GM12878 (cell line): Measurements from ENCODE around the gene SIN3A. TPM values are rescaled to one million over a fixed set of nuclear protein-coding genes. Genes with fewer than 3 reads are reported as not detected.

Experiments
- ATF2 ChIP-seq: IDR thresholded peaks from 2 replicates; pipeline ENCODE4 v1.6.1; 2012; ENCODE audit warnings: low read length, inconsistent platforms
- ATF3 ChIP-seq: IDR thresholded peaks from 2 replicates; pipeline ENCODE4 v1.6.1; 2011; ENCODE audit warnings: low read depth, mild to moderate bottlenecking, low read length, moderate library complexity, borderline replicate concordance; ENCODE audit errors: extremely low read depth
- ATF7 ChIP-seq: fragments of 450-650 bp; IDR thresholded peaks from 2 replicates; pipeline ENCODE4 v1.6.1; 2016; ENCODE audit warnings: low read depth, mild to moderate bottlenecking
- CBFB ChIP-seq: IDR thresholded peaks from 2 replicates; pipeline ENCODE4 v1.6.1; 2016; ENCODE audit warnings: antibody characterized with exemption, low read depth
- CHD1 ChIP-seq: IDR thresholded peaks from 2 replicates; pipeline ENCODE4 v1.6.1; 2012; ENCODE audit warnings: low read depth, low read length, improper control_type of control experiment
- CREB1 ChIP-seq: IDR thresholded peaks from 2 replicates; pipeline ENCODE4 v1.6.1; 2012; ENCODE audit warnings: low read depth, mild to moderate bottlenecking, inconsistent platforms
- DPF2 ChIP-seq: fragments of 450-650 bp; IDR thresholded peaks from 2 replicates; pipeline ENCODE4 v1.6.1; 2017; ENCODE audit warnings: mild to moderate bottlenecking
- FOXM1 ChIP-seq: IDR thresholded peaks from 2 replicates; pipeline ENCODE4 v1.6.1; 2012; ENCODE audit warnings: low read depth, mild to moderate bottlenecking, inconsistent platforms, low read length, moderate library complexity
- GATAD2B ChIP-seq: fragments of 450-650 bp; conservative IDR thresholded peaks from 2 replicates; pipeline ENCODE4 v1.6.1; 2017; ENCODE audit warnings: low read depth, mild to moderate bottlenecking, moderate library complexity
- IKZF2 ChIP-seq, 2 experiments: fragments of 450-650 bp; IDR thresholded peaks; 2 replicates each; pipeline ENCODE4 v1.6.1; 2017; ENCODE audit warnings: mild to moderate bottlenecking in 2 of 2, moderate library complexity in 2 of 2
- KLF5 ChIP-seq: fragments of 450-650 bp; IDR thresholded peaks from 2 replicates; pipeline ENCODE4 v1.6.1; 2014; ENCODE audit warnings: mild to moderate bottlenecking; ENCODE audit not compliant: partially characterized antibody
- NR2C1 ChIP-seq: fragments of 450-650 bp; IDR thresholded peaks from 2 replicates; pipeline ENCODE4 v1.6.1; 2017; ENCODE audit warnings: antibody characterized with exemption, mild to moderate bottlenecking, moderate library complexity
- POLR2A ChIP-seq: IDR thresholded peaks from 2 replicates; pipeline ENCODE4 v1.6.1; 2011; ENCODE audit warnings: low read depth, mild to moderate bottlenecking, low read length
- PRDM15 ChIP-seq: fragments of 450-650 bp; formaldehyde crosslinking; IDR thresholded peaks from 2 replicates; pipeline ENCODE4 v1.4.0; 2020; ENCODE audit warnings: mild to moderate bottlenecking, moderate library complexity
- RCOR1 ChIP-seq: conservative IDR thresholded peaks from 2 replicates; pipeline ENCODE4 v1.6.1; 2012; ENCODE audit warnings: low read depth, low read length, improper control_type of control experiment
- STAT3 ChIP-seq: IDR thresholded peaks from 2 replicates; pipeline ENCODE4 v1.6.1; 2011; ENCODE audit warnings: low read depth, low read length, improper control_type of control experiment
- USF1 ChIP-seq: IDR thresholded peaks from 2 replicates; pipeline ENCODE4 v1.6.1; 2011; ENCODE audit warnings: borderline replicate concordance, low read depth, mild to moderate bottlenecking, moderate library complexity, mixed read lengths, low read length; ENCODE audit not compliant: insufficient read depth; ENCODE audit errors: extremely low read length
- WRNIP1 ChIP-seq: IDR thresholded peaks from 2 replicates; pipeline ENCODE4 v1.6.1; 2011; ENCODE audit warnings: low read depth, low read length, improper control_type of control experiment, borderline replicate concordance
- ZNF217 ChIP-seq: fragments of 450-650 bp; IDR thresholded peaks from 2 replicates; pipeline ENCODE4 v1.6.1; 2017; ENCODE audit warnings: antibody characterized with exemption, mild to moderate bottlenecking
- ZNF592 ChIP-seq: fragments of 450-650 bp; IDR thresholded peaks from 2 replicates; pipeline ENCODE4 v1.6.1; 2017; ENCODE audit warnings: mild to moderate bottlenecking, moderate library complexity
- polyA plus RNA-seq, 11 experiments: library from polyadenylated mRNA; depleted of rRNA in 4 of 11; unstranded in 6 of 11; stranded (reverse) in 5 of 11; fragments of >200 nt; fragmentation: Nextera tagmentation in 4 of 11; fragmentation: Illumina TruSeq in 1 of 11; extraction: Ambion mirVana in 4 of 11; extraction: Trizol in 1 of 11; gene quantifications; 1 replicate in 1 of 11; 2 replicates in 10 of 11; pipeline versions ENCODE4 v1.2.1 to v1.2.3, GENCODE V29; 2011 to 2016; ENCODE audit warnings: inconsistent platforms in 2 of 11, missing spikeins in 2 of 11, low read depth in 1 of 11
- total RNA-seq, 4 experiments: library from RNA; depleted of rRNA in 3 of 4; stranded (reverse); fragments of >200 nt in 3 of 4; fragmentation: Illumina TruSeq in 1 of 4; extraction: Trizol in 1 of 4; gene quantifications; 2 replicates each; pipeline versions ENCODE4 v1.2.1 to v1.2.3, GENCODE V29; 2013 to 2021

The SIN3A gene
- total and polyA plus RNA-seq, 10 of the 15 experiments (the other 5 are each of a cell fraction or from before 2014, with no cell fraction given): 6.4 to 62.2 (median 29.2) TPM

- no peak for TF ChIP-seq PRDM15 (CRISPR knock-in tag)
- 0 out of 2 replicates have a peak, but pooled peaks have one; percentile 3 for TF ChIP-seq ATF7
- no peak for TF ChIP-seq GATAD2B
- no peak for TF ChIP-seq CBFB
- 0 out of 2 replicates have a peak, but pooled peaks have one; percentile 35 for TF ChIP-seq DPF2
- no peak for TF ChIP-seq USF1
- TF ChIP-seq NR2C1: no peak
- peak; percentile 63 for TF ChIP-seq POLR2A
- no peak for TF ChIP-seq STAT3
- no peak for TF ChIP-seq CHD1
- TF ChIP-seq IKZF2 (IDR thresholded peaks at IDR 0.05): peak; percentile 48 to 63
- no peak for TF ChIP-seq CREB1
- no peak for TF ChIP-seq ATF2
- no peak for TF ChIP-seq WRNIP1
- no peak for TF ChIP-seq FOXM1
- TF ChIP-seq ZNF592: no peak
- no peak for TF ChIP-seq KLF5
- TF ChIP-seq RCOR1: 0 out of 2 replicates have a peak, but pooled peaks have one; percentile 42
- TF ChIP-seq ZNF217: no peak
- TF ChIP-seq ATF3: no peak
These were observed 1.6 kb upstream of the SIN3A start (continued) for GRCh38 chr15:75452865-75453702.
